ENCODE results near the gene MTLN. TPM values are rescaled to one million over a fixed set of nuclear protein-coding genes. Genes with fewer than 3 reads are reported as not detected.
"Not testable (repeated sequence)": the region's sequence is repeated elsewhere in the genome, so short reads cannot be mapped to it uniquely, and the experiment has no call there.

Gene MTLN
- total RNA-seq, 1 donor from 2014 or later: 17.3 TPM

- Mint-ChIP-seq H3K36me3 (ENCODE audit: low read depth) (no peaks in the 10 kb centered on the region), H3K27ac (ENCODE audit: unreplicated experiment) (no peak overlapping the region), H3K27me3 (ENCODE audit: low read depth) (peaks cover 42% of the 10 kb centered on the region), H3K4me1 (ENCODE audit: low read depth) (peaks cover 14% of the 10 kb centered on the region), H3K9me3 (ENCODE audit: low read depth) (peaks cover 4% of the 10 kb centered on the region), H3K4me3 (ENCODE audit: unreplicated experiment) (no peak overlapping the region)
- DNase-seq (ENCODE audit: low spot score): no peak
- TF ChIP-seq CTCF (IDR thresholded peaks at IDR 0.05): no peak
Observed at GRCh38 chr2:110215566-110216158, 3.3 kb upstream of the MTLN start.

- Mint-ChIP-seq H3K27ac (ENCODE audit: unreplicated experiment) (no peak overlapping the region), H3K36me3 (ENCODE audit: low read depth) (no peaks in the 10 kb centered on the region), H3K9me3 (ENCODE audit: low read depth) (peaks cover 4% of the 10 kb centered on the region), H3K4me3 (ENCODE audit: unreplicated experiment) (no peak overlapping the region), H3K27me3 (ENCODE audit: low read depth) (peaks cover 40% of the 10 kb centered on the region), H3K4me1 (ENCODE audit: low read depth) (peaks cover 14% of the 10 kb centered on the region)
- DNase-seq (ENCODE audit: low spot score): no peak
- no peak for TF ChIP-seq CTCF (IDR thresholded peaks at IDR 0.05)
Observed at GRCh38 chr2:110215091-110215490, 2.7 kb upstream of the MTLN start.

- peaks cover 35% of the 10 kb centered on the region for H3K27me3 Mint-ChIP-seq (ENCODE audit: low read depth)
Observed at GRCh38 chr2:110213522-110213921, 1.2 kb upstream of the MTLN start.

GRCh38 chr2:110205660-110206455, 6.5 kb downstream of the MTLN start:
- DNase-seq (ENCODE audit: low spot score): no peak

More at GRCh38 chr2:110213522-110213921, 1.2 kb upstream of the MTLN start:
- not testable (repeated sequence) for H3K4me1 Mint-ChIP-seq (ENCODE audit: low read depth); H3K36me3 Mint-ChIP-seq (ENCODE audit: low read depth); H3K4me3 Mint-ChIP-seq (ENCODE audit: unreplicated experiment); H3K9me3 Mint-ChIP-seq (ENCODE audit: low read depth); H3K27ac Mint-ChIP-seq (ENCODE audit: unreplicated experiment); DNase-seq (ENCODE audit: low spot score)

GRCh38 chr2:110204408-110205385, 7.7 kb downstream of the MTLN start, which contains the start of gene NPHP1:
Gene NPHP1, minus strand, starts transcription at chr2:110205013. Its CDS starts 45 bp downstream, at chr2:110204968.
- H3K27me3 Mint-ChIP-seq (ENCODE audit: low read depth): peaks cover 4% of the 10 kb centered on the region
- peaks cover 20% of the 10 kb centered on the region for H3K4me1 Mint-ChIP-seq (ENCODE audit: low read depth)
- no peak for DNase-seq (ENCODE audit: low spot score)
- no peaks in the 10 kb centered on the region for H3K36me3 Mint-ChIP-seq (ENCODE audit: low read depth)
- peak within 1 kb of the TSS; percentile 68 for H3K27ac Mint-ChIP-seq (ENCODE audit: unreplicated experiment)
- H3K4me3 Mint-ChIP-seq (ENCODE audit: unreplicated experiment): peak within 1 kb of the TSS; percentile 83
- no peak for TF ChIP-seq CTCF (IDR thresholded peaks at IDR 0.05)
- no peaks in the 10 kb centered on the region for H3K9me3 Mint-ChIP-seq (ENCODE audit: low read depth)

More at GRCh38 chr2:110205660-110206455, 6.5 kb downstream of the MTLN start:
- H3K27me3 Mint-ChIP-seq (ENCODE audit: low read depth): peaks cover 4% of the 10 kb centered on the region
- H3K4me3 Mint-ChIP-seq (ENCODE audit: unreplicated experiment): peak overlapping the region; percentile 83
- TF ChIP-seq CTCF (IDR thresholded peaks at IDR 0.05): no peak
- H3K9me3 Mint-ChIP-seq (ENCODE audit: low read depth): no peaks in the 10 kb centered on the region
- no peaks in the 10 kb centered on the region for H3K36me3 Mint-ChIP-seq (ENCODE audit: low read depth)
- H3K27ac Mint-ChIP-seq (ENCODE audit: unreplicated experiment): peak overlapping the region; percentile 68
- peaks cover 20% of the 10 kb centered on the region for H3K4me1 Mint-ChIP-seq (ENCODE audit: low read depth)

Measured in chondrocyte (in vitro differentiated cells).